BE2C (cell line): ENCODE data around the gene DCAF15.
A peak's percentile ranks its signal among the peaks of the same experiment; 100 is the strongest.

Source experiments
- DNase-seq: peaks from one replicate; pipeline ENCODE4 v3.0.0-alpha.2; 2020
- H3K27me3 ChIP-seq: fragments of 250-450 bp; sonication (Bioruptor Pico); 2 replicates; pipeline ENCODE4 v1.5.1; 2020; ENCODE audit warnings: mild to moderate bottlenecking
- H3K36me3 ChIP-seq: fragments of 250-450 bp; sonication (Bioruptor Pico); 2 replicates; pipeline ENCODE4 v1.5.1; 2020; ENCODE audit warnings: mild to moderate bottlenecking
- H3K4me1 ChIP-seq: fragments of 250-450 bp; sonication (Bioruptor Pico); 2 replicates; pipeline ENCODE4 v1.5.1; 2020
- H3K4me3 ChIP-seq: 2 replicates; pipeline ENCODE4 v1.5.1; 2011; ENCODE audit warnings: low read depth, low read length
- H3K9me3 ChIP-seq: fragments of 250-450 bp; sonication (Bioruptor Pico); 2 replicates; pipeline ENCODE4 v1.5.1; 2020
- CTCF ChIP-seq: IDR thresholded peaks from 2 replicates; pipeline ENCODE4 v1.5.1; 2012; ENCODE audit warnings: mild to moderate bottlenecking, low read depth, low read length

DCAF15 gene

GRCh38 chr19:13956365-13956744, 4.0 kb downstream of the DCAF15 start:
- peaks cover 61% of the 10 kb centered on the region for H3K36me3 ChIP-seq
- no peak for TF ChIP-seq CTCF
- H3K4me1 ChIP-seq: peaks cover 3% of the 10 kb centered on the region; the same call in 1 of the 2 replicates
- no peak overlapping the region for H3K4me3 ChIP-seq
- no peak for DNase-seq
- H3K9me3 ChIP-seq: no peaks in the 10 kb centered on the region
- no peaks in the 10 kb centered on the region for H3K27me3 ChIP-seq

GRCh38 chr19:13957051-13957450, 4.7 kb downstream of the DCAF15 start:
- DNase-seq: no peak
- no peak for TF ChIP-seq CTCF
- no peaks in the 10 kb centered on the region for H3K9me3 ChIP-seq
- no peaks in the 10 kb centered on the region for H3K27me3 ChIP-seq
- peaks cover 63% of the 10 kb centered on the region for H3K36me3 ChIP-seq
- H3K4me3 ChIP-seq: no peak overlapping the region
- H3K4me1 ChIP-seq: peaks cover 3% of the 10 kb centered on the region; the same call in 1 of the 2 replicates

- H3K27me3 ChIP-seq: no peaks in the 10 kb centered on the region
- DNase-seq: no peak
Measured at GRCh38 chr19:13958043-13958442, 5.7 kb downstream of the DCAF15 start.

DNA sequence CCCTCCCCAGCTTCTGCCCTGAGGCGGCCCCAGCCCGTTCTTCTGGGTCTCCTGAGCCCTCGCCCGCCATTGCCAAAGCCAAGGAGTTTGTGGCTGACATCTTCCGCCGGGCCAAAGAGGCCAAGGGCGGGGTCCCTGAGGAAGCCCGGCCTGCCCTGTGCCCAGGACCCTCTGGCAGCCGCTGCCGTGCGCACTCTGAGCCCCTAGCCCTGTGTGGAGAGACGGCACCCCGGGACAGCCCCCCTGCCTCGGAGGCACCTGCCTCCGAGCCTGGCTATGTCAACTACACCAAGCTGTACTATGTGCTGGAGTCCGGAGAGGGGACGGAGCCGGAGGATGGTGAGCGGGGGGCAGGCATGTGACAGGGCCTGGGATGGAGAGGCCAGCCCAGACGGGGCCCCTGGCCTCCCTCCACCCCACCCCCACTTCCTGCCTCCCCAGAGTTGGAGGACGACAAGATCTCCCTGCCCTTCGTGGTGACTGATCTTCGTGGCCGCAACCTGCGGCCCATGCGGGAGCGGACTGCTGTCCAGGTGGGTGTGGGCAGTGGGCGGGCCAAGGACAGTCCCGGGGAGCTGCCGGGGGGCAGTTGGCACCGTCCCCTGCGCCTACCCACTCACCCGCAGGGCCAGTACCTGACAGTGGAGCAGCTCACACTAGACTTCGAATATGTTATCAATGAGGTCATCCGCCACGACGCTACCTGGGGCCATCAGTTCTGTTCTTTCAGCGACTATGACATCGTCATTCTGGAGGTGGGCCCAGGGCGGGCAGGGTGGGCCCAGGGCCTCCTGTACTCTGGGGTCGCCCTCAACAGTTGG, 7.0 kb downstream of the DCAF15 start:
- Histone ChIP-seq H3K4me1 (no peaks in the 10 kb centered on the region), H3K27me3 (no peaks in the 10 kb centered on the region), H3K9me3 (no peaks in the 10 kb centered on the region), H3K36me3 (peaks cover 69% of the 10 kb centered on the region), H3K4me3 (no peak overlapping the region)
- TF ChIP-seq CTCF: no peak
- DNase-seq: no peak

More at GRCh38 chr19:13958043-13958442, 5.7 kb downstream of the DCAF15 start:
- Histone ChIP-seq H3K36me3 (peaks cover 67% of the 10 kb centered on the region), H3K4me1 (peaks cover 3% of the 10 kb centered on the region; the same call in 1 of the 2 replicates), H3K9me3 (no peaks in the 10 kb centered on the region), H3K4me3 (no peak overlapping the region)
- TF ChIP-seq CTCF: no peak

GRCh38 chr19:13959962-13960862, 7.9 kb downstream of the DCAF15 start:
- Histone ChIP-seq H3K27me3 (no peaks in the 10 kb centered on the region), H3K4me1 (no peaks in the 10 kb centered on the region), H3K36me3 (peaks cover 60% of the 10 kb centered on the region), H3K9me3 (no peaks in the 10 kb centered on the region), H3K4me3 (no peak overlapping the region)
- TF ChIP-seq CTCF: peak; percentile 33
- DNase-seq: no peak
